Iris pigment epithelial cell (primary cell): ENCODE measurements around the gene NECTIN1.
"Not testable (repeated sequence)": the region's sequence is repeated elsewhere in the genome, so short reads cannot be mapped to it uniquely, and the experiment has no call there.

Experiments
- DNase-seq: peaks from one replicate; pipeline ENCODE4 v3.0.0-alpha.2; 2011; ENCODE audit warnings: low read depth

Gene NECTIN1

DNA sequence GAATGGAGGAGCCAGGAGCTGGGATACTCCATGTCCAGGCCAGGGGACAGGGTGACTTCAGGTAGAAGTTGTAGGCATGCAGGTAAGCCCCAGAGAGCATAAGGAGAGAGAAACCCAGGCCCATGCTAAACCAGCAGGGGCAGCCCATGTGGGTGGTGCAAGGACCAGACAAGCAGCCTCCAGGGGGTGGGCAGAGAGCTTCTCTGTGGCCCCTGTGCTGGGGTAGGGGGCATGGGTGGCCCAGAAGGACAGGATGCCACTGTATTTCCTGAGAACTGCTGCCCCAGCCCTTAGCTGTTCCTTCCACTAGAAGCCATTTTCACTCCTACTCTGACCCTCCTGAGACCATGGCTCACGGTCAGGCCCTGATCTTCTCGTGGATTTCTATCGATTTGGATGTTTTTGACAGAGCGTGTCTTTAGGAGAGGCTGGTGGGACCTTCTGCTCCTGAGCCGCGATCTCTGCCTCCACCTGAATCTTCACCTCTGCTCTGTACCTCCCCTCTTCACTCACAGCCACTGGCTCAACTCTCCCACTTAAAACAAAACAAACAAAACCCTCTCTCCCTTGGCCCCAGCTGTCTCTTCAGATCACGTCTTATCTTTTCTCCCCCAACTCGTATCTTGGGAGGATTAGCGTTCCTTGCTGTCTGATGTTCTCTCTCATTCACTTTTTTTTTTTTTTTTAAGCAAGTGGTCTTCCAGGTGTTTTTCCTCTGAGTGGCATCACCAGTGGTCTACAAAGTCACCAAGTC is 112.2 kb downstream of the NECTIN1 start:
- DNase-seq, result no peak

DNA sequence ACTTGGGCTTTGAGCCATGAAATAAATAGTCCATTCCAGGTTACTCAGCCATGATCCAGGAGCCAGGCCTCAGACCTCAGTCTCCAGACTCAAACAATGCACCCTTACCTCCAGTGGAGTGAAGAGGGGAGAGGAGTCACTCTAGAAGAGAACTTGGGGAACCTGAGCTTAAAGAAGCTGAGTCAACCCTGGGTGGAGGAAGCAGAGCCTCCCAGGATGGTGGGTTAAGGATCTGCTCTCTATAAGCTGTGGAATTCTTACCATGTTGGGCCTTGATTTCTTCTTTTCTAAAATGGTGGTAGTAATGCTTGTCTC is 113.2 kb downstream of the NECTIN1 start:
- DNase-seq, result no peak

DNA sequence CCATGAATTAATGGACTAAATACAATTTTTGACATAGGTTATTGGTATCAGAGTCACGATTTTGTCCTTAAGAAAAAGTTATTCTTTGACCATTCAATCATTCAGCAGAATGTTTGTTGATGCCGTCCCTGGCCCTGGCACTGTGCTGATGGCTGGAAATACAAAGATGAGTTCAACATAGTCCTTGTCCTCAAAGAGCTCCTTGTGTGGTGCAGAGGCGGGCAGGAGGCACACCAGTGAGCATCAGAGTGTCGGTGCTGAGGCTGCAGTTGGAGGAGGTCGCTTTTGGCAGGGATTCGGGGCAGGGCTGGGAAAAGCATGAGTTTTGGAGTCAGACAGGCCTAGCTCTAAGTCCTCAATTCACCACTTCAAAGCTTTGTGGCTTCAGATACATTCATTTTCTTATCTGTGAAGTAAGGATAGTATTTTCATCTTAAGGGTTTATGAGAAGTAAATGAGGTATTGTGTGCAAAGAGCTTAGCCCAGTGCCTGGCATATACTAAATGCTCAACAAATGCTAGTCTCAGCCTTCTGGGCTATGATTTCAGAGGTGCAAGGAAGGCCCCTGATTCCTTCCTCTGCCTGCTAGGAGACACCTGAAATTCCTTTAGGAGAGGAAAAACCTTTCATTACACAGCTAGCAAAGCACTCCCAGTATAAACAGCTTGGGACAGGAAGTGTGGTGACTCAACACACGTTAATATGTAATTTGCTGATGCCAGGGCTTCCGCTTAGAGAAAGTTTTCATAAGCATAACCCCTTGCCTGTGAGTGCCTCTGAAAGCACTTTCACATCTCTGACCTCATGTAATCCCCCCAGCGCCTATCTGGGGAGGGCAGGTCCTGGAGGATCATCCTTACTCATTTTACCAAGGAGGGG is 113.8 kb downstream of the NECTIN1 start:
- peak; percentile 87 for DNase-seq

DNA sequence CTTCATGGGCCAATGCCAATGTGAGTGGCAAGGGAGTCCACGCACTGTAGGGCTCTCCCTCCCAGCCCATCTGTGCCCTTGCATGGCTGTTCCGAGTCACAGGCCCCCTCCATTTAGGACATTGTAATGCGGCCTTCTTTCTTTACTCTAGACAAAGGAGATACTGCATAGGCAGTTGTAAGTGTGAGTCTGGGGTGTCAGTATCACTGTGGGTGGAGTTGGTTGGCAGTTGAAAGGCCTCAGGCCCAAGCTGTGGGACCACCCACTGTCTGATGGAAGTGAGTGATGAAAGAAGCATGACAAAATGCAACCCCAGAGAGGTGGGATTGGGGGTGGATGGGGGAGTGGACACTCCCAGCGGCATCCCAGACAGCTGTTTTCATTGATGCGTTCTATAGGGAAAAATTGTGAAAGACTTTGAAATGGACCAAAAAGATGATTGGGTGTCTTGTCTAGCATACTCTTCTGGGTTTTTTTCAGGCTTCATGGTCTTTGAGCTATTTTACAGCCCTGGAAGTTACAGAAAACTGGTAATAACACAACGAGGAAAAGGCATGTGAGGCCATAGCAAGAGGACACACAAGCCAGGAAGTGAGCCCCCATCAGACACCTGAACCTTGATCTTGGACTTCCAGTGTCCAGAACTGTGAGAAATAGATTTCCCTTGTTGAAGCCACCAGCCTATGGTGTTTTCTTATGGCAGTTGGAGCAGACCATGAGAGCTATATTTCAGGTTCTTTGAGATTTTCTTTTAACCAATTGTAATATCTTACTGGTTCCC is 114.6 kb downstream of the NECTIN1 start:
- DNase-seq, result no peak

DNA sequence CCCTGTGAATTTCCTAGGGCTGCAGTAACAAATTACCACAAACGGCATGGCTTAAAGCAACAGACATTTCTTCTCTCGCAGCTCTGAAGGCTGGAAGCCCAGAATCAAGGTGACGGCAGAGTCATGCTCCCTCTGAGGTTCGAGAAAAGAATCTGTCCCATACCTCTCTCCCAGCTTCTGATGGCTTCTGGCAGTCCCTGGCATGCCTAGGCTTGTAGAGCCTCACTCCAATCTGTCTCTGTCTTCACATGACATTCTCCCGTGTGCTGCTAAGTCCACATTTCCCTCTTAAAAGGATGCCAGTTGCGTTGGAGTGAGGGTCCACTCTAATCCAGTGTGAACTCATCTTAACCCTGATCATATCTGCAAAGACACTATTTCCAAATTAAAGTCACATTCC is 116.2 kb downstream of the NECTIN1 start:
- no peak for DNase-seq

DNA sequence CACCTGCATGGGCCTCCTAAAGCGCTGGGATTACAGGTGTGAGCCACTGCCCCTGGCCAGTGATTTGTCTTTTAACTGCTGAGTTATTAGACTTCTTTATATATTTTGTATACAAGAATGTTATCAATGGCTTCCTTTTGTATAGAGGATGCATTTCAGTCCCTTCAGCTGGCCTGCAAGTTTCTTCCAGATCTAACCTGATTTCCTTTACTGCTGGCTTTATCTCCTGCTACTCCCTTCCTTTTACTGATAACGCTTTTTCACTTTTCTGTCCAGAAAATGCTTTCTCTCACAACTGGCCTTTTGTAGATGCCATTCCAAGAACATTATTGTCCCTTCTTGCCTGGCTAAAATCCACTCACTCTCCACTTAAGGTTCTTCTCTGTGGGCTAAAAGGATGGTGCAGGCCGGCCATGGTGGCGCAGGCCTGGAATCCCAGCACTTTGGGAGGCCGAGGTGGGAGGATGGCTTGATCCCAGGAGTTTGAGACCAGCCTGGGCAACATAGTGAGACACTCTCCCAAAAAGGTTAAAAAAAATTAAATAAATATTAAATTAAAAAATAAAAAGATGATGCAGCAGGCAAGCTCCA is 118.1 kb downstream of the NECTIN1 start:
- DNase-seq, result no peak

DNA sequence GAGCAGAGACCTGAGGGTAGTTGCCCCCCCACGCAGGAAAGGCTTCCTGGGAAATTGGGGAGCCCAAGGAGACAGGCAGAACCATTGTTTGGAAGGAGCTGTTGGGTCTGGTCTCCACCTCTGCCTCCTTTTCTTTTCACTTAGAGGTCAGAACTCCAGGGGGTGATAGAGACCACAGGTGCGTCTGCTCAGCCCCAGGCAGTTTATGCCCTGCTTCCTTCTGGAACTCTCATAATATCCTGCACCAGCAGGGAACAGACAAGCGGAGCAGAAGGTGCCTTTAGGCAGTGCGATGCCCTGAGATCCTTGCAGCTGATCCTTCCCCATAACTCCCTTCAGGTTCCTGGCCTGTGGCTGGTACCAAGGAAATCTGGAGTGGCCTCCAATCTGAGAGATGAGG is 120.2 kb downstream of the NECTIN1 start:
- no peak for DNase-seq

DNA sequence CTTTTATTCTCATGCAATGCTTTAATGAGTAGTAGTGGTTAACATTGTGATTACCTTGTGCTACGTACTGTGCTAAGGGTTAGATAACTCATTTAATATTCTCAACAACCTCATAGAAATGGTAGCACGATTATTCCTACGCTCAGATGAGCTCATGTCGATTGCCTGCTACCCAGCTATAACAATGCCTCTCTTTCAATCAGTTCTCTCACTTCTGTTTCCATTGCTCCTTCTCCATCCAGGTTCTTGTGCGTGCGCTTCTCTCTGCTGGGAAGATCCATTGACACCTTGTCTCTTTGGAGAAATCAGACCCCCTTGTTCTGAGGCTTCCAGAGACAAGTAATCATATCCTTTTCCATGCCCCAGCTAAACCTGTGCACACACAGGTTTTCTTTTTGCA is 120.8 kb downstream of the NECTIN1 start:
- DNase-seq, result no peak

DNA sequence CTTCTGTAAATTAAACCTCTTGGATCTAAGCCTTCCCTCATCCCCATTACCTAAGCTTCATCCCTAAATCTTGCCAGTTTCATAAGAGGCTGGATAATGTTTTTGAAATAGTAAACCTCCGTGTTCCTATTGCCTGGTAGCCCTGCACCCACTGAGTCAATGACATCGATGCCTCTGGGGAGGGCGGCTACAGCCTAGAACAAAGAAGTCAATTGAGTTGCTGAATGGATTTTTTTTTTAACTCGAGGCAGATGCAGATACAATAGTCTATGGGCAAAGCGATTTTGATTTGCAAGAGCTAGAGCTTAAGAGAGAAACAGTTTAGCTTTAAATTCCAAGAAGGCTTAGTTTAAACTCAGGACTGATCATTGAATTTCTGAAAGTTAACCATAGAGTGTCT is 121.3 kb downstream of the NECTIN1 start:
- no peak for DNase-seq

DNA sequence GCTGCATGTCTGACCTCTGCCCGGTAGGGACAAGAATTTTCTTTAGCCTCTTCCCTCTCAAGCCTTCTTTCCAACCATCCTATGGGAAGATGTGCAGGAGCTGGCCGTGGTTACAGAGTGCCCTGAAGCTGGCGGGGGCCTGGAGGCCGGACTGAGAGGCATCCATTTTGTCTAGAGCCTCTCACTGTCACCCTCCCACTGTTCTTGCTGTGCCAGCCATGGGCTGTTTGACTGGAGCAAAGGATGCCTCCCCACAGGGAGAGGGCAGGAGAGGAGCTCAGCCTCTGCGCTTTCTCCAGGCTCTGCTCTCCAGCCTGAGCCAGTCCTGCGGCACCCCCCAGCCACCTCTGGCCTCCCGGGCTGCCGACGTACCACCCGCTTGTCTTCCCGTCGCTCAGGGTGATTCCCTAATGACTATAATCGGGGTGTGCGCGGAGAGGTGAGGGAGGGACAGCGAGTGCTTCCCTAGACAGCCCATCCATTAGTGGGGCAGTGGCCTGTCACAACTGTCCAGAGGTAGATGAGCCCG is 123.8 kb downstream of the NECTIN1 start:
- no peak for DNase-seq

DNA sequence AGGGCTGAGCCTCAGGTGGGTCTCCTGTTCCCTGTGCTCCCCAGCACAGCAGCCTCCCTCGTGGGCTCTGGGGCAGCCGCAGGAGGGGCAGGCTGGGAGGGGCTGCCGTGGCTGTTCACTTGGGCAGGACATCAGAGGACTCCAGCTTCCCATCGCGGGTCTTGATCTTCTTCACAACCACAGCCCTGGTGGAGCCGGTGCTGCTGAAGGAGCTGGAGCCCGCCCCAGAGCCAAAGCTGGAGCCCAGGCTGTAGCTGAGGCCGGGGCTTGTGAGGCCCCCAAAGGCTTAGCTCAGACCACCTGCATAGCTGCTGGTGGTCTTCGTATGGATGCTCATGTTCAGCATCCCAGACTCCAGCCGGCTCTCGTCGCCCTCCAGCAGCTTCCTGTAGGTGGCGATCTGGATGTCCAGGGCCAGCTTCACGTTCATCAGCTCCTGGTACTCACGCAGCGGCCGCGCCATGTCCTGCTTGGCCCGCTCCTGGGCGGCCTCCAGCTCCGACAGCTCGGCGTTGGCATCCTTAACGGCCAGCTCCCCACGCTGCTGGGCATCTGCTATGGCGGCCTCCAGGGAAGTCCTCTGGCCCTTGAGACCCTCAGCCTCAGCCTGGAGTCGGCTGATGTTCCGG is 126.1 kb downstream of the NECTIN1 start:
- DNase-seq, result no peak

DNA sequence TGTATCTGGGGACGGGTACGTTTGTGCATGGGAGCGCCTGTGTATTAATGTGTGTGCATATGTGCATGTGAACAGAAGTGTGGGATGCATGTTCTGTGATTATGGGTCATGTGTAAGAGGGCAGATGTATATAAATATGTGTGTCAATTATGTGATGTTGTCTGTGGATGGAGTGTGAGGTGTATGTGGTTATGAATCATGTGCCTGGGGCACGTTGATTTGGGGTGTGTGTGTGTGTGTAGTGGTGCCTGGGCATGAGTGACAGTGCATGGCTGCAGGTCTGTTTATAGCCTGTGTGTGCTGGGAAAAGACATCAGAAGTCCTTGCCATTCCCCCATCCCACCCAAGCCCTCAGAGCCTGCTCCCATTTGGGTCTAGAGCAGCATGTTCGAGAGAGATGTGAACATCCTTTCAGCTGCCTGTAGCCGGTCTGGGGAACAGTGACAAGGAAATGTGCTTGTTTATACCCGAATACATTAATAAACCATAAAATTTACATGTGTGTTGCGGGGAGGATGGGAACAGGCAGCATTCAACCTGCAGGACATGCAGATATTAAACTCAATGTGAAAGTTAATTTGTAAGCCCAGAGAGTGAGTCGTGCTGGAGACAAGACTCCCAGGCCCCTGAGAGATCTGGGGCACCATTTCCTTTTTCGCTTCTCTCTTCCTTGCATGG is 129.0 kb downstream of the NECTIN1 start:
- DNase-seq, result no peak

DNA sequence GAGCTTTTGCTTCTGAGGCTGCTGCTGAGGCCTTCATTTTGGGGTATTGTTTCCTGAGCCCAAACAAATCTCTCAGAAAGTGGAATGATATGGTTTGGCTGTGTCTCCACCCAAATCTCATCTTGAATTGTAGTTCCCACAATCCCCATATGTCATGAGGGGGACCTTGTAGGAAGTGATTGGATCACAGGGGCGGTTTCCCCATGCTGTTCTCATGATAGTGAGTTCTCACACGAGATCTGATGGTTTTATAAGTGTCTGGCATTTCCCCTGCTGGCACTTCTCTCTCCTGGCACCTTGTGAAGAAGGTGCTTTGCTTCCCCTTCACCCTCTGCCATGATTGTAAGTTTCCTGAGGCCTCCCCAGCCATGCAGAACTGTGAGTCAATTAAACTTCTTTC is 133.1 kb downstream of the NECTIN1 start:
- not testable (repeated sequence) for DNase-seq

DNA sequence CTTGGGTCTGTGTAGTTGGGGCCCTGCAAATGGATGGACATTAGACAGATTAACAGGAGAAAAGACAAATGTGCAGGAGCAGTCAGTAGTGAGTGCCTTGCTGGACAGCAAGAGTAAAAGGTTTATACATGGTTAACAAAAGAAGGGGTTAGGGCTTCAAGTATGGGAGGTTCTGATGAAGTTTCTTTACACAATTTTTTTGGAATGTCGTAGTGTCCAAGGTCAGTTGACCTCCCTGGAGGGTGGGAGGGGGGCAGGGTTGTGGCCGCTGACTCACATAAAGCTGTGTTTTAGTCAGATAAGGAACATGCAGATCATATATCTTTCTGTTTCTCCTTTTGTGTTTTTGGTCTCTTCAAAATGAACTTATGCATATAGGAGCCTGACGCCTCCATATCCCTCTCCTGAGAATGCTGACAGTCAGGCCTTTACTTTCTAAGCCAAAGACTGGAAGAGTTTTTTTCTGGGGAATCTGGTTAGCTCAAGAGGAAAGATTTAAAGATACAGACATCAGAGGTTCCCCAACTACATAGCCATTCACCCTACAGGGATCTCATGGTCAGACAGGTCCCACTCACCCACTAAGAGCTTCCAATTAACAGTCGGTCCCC is 134.3 kb downstream of the NECTIN1 start:
- DNase-seq, result peak; percentile 72

DNA sequence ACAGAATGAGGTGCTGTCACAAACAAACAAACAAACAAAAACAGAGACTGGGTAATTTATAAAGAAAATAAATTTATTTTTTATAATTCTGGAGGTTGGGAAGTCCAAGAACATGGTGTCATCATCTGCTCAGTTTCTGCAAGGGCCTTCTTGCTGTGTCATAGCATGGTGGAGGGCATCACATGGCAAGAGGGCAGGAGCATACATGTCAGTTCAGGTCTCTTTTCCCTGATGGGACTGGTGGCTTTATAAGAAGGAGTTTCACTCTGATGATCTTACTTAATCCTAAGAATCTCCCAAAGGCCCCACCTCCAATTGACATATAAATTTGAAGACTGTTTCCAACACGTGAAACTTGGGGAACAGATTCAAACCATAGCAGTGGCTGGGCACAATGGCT is 135.7 kb downstream of the NECTIN1 start:
- no peak for DNase-seq

DNA sequence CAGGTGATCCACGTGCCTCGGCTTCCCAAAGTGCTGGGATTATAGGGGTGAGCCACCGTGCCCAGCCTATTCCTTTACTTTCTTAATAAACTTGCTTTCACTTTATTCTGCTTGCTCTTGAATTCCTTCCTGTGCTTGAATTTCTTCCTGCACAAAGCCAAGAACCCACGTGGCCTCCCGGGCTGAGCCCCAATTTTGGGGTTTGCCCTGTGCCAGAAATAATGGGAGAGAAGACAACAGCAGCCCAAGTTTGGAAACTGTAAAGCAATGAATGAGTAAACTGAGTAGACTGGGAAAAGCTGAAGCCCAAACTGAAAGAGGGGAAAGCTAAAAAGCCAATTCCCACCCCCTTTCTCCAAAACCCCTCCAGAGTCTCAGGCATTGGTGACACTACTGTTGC is 136.4 kb downstream of the NECTIN1 start:
- DNase-seq, result no peak

DNA sequence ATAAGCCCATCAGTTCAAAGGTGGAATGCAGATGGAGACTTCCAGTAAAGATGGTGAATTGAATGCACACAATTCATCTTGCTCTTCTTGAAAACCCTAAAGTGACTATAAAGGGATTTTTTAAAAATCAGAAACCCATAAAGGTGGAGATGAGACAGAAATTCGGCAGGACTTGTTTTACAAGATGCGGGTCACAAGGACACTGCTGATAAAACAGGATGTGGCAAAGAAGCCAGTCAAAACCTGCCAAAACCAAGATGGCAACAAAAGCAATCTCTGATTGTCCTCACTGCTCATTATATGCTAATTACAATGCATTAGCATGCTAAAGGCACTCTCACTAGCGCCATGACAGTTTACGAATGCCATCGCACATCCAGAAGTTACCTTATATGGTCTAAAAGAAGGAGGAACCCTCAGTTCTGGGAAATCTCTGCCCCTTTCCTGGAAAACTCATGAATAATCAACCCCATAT is 137.1 kb downstream of the NECTIN1 start:
- DNase-seq, result no peak

DNA sequence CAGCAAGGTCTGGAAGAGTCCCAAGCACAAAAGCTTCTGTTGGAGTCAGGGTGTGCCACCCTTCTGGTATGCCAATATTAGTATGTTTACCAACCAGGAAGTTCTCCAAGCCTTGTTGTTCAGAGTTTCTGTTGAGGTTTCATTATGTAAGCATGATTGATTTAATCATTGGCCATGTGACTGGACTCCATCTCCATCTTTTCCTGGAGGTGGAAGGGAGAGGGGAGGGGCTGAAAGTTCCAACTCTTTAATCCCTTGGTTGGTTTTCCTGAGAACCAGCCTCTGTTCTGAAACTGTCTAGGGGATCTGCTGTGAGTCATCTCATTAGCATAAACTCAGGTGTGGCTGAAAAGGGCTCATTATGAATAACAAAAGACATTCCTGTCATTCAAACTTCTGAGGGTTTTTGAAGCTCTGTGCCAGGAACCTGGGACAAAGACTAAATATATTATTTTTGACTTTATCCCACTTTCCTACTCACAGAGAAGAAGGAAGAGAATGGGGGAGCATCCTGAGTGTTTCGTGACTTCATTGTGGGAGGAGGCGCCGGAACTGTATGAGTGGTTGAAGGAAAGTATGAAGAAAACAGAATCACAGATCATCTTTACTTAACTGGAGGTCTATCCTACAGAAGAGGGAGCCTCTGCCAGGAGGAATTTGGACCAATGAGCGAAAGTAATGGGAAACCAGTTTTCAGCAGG is 138.2 kb downstream of the NECTIN1 start:
- peak; percentile 17 for DNase-seq

DNA sequence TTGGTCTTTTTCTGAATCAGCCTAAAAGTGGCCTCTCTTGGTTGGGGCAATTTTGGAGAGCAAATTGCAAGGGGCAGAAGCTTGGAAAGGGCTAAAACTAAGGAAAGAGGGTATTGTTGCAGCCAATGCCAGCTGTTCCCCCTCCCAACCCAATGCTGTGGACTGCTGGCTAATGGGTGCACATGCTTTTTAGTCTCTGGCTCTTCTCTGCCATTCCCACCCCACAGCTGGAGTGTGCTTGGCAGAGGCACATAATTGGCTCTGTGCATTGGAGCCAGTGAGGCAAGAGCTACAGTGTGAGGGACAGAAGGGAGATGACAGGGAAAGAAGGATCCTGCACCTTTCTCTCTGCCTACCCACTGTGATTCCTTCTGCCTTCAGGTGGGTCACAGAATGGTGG is 140.0 kb downstream of the NECTIN1 start:
- no peak for DNase-seq
